ENCODE measurements around the gene CCDC80.

DNA sequence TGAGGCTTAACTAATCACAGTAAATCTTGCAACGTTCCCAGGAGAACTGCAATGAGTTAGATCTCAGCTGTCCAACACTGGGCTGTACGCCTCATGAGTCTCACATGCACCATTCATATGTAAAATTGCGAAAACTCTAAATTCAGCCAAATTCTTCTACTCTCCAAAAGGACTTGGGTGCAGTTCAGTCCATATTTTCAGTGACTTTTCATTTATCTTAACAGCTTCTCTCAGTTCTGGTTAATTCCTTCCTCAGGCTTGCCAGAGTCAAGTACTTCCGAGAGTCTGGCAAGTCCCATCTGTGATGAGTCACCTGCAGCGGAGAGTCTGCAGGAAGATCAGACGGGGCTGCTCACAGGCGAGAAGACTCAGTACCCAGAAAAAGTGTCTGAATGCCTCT is 11.5 kb downstream of the CCDC80 start:
- TF ChIP-seq, protein P1, sequence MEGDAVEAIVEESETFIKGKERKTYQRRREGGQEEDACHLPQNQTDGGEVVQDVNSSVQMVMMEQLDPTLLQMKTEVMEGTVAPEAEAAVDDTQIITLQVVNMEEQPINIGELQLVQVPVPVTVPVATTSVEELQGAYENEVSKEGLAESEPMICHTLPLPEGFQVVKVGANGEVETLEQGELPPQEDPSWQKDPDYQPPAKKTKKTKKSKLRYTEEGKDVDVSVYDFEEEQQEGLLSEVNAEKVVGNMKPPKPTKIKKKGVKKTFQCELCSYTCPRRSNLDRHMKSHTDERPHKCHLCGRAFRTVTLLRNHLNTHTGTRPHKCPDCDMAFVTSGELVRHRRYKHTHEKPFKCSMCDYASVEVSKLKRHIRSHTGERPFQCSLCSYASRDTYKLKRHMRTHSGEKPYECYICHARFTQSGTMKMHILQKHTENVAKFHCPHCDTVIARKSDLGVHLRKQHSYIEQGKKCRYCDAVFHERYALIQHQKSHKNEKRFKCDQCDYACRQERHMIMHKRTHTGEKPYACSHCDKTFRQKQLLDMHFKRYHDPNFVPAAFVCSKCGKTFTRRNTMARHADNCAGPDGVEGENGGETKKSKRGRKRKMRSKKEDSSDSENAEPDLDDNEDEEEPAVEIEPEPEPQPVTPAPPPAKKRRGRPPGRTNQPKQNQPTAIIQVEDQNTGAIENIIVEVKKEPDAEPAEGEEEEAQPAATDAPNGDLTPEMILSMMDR (IDR thresholded peaks at IDR 0.05), result no peak
- no peak for TF ChIP-seq POLR2A (IDR thresholded peaks at IDR 0.05)

Data from Peyer's patch (tissue), 4 donors.